DMS79 treated with DMSO at 0.1 percent for 48 hours (cell line): ENCODE data around the gene ZNF165.
A peak's percentile ranks its signal among the peaks of the same experiment; 100 is the strongest.
"Not testable (repeated sequence)": the region's sequence is repeated elsewhere in the genome, so short reads cannot be mapped to it uniquely, and the experiment has no call there.

Source experiments
- DNase-seq: peaks from one replicate; lab custom pipeline; 2025; lab: John Stamatoyannopoulos, UW

ZNF165 gene

GRCh38 chr6:28122283-28122682 is 41.9 kb downstream of the ZNF165 start:
- not testable (repeated sequence) for DNase-seq

GRCh38 chr6:28124350-28124970 is 44.1 kb downstream of the ZNF165 start, which contains the start of gene ZSCAN16:
Gene ZSCAN16, plus strand, starts transcription at chr6:28124609. Its CDS starts 835 bp downstream, at chr6:28125444.
- DNase-seq: peak; percentile 92

DNA sequence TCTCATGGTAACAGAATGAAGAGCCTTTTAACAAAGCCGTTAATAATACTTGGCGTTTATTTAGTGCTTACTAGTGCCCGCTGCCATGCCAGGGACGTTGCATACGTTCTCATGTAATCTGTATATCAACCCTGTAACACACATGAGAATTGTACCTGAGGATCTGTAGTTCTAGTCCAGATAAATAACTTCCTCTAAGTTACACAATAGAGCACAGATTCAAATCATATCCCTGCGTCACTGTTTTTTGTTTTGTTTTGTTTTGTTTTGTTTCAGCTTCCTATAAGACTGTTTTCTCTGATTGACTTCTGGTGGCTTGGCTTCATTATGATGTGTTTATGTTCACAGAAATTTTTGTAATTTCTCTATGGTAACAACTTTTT is 44.6 kb downstream of the ZNF165 start:
- DNase-seq: no peak

DNA sequence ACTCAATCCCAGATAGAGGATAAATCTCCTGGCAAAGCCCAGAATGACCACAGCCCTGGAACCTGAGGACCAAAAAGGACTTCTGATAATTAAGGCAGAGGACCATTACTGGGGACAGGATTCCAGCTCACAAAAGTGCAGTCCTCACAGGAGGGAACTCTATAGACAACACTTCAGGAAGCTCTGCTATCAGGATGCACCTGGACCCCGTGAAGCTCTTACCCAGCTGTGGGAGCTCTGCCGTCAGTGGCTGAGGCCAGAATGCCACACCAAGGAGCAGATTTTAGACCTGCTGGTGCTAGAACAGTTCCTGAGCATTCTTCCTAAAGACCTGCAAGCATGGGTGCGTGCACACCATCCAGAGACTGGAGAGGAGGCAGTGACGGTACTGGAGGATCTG is 45.0 kb downstream of the ZNF165 start:
- DNase-seq: no peak

DNA sequence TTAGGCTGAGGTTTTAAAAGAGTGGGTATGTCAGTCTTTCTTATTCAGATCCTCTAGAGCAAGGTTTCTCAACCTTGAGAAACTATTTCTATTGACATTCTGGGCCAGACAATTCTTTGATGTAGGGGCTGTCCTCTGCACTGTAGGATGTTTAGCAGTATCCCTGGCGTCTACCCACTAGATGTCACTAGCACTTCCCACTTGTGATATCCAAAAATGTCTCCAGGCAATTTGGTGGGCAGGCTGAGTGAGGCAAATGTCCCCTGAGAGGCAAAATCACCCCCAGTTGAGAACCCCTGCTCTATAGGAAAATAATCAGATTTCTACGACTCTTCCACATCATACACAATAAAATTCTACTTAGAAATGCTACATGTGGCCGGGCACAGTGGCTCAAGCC is 53.6 kb downstream of the ZNF165 start:
- DNase-seq: no peak

GRCh38 chr6:28134716-28135115 is 54.3 kb downstream of the ZNF165 start:
- no peak for DNase-seq

DNA sequence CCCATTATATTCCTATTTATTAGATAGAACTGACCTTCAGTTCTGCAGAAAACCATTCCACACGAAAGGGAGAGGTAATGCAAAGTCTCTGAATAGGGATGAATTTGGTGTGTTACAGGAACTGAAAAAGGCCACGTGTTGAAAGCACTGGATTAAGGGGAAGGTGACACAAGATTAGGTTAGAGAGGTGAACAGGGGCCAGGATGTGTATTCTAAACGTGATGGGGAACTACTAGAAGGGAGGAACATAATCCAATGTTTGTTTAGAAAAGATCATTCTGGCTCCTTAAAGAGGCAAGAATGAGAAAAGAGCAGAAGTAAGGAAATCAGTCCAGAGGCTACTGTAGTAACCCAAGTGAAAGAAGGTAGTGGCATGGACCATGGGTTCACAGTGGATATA is 55.0 kb downstream of the ZNF165 start:
- no peak for DNase-seq

- DNase-seq: peak; percentile 90
Measured at GRCh38 chr6:28136585-28137504, 56.5 kb downstream of the ZNF165 start.

DNA sequence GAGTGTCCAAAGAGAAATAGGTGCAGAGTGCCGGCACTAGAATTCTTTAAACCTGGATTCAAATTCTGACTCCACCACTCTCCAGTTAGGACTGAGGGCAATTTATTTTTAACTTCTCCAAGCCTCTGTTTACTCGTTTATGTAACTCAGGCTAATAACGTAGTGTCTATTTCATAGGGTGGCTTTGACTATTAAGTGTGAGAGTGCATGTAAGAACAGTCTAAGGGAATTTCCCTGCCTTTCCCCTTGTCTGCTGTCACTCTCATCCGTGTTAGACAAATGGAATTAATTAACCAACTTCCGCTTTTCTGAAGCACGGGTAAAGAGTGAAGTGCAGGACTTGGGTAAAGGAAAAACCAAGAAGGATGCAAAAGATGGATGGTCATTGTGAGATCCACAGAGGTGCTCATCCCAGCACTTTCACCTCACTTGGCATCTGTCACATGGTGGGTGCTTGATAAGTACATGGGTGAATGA is 57.2 kb downstream of the ZNF165 start:
- DNase-seq: peak; percentile 25
